Kidney epithelial cell (primary cell): Measurements from ENCODE around the gene CALY. TPM values are rescaled to one million over a fixed set of nuclear protein-coding genes. Genes with fewer than 3 reads are reported as not detected.

Experiments
- DNase-seq: peaks from one replicate; pipeline ENCODE4 v3.0.0-alpha.2; 2010; ENCODE audit warnings: low read depth
- H3K27me3 ChIP-seq: 2 replicates; pipeline ENCODE4 v1.6.0; 2011; ENCODE audit warnings: low read length; ENCODE audit not compliant: control insufficient read depth, insufficient read depth
- H3K36me3 ChIP-seq: 2 replicates; pipeline ENCODE4 v1.5.1; 2011; ENCODE audit warnings: low read length; ENCODE audit not compliant: control insufficient read depth, insufficient read depth
- H3K4me3 ChIP-seq: 2 replicates; pipeline ENCODE4 v1.5.1; 2011; ENCODE audit warnings: low read depth, mild to moderate bottlenecking, control low read depth, low read length
- total RNA-seq: library from RNA; depleted of rRNA; stranded (reverse); fragments of >200 nt; gene quantifications from 2 replicates; pipeline ENCODE4 v1.2.3, GENCODE V29; 2015
- TF ChIP-seq, protein P1 (sequence below): IDR thresholded peaks from 2 replicates; pipeline ENCODE4 v1.5.1; 2011; ENCODE audit warnings: mild to moderate bottlenecking, moderate library complexity, low read length, control low read depth, inconsistent platforms; ENCODE audit not compliant: insufficient read depth, poor library complexity, severe bottlenecking

Gene CALY
- total RNA-seq, 1 donor from 2014 or later = 0.96 TPM

DNA sequence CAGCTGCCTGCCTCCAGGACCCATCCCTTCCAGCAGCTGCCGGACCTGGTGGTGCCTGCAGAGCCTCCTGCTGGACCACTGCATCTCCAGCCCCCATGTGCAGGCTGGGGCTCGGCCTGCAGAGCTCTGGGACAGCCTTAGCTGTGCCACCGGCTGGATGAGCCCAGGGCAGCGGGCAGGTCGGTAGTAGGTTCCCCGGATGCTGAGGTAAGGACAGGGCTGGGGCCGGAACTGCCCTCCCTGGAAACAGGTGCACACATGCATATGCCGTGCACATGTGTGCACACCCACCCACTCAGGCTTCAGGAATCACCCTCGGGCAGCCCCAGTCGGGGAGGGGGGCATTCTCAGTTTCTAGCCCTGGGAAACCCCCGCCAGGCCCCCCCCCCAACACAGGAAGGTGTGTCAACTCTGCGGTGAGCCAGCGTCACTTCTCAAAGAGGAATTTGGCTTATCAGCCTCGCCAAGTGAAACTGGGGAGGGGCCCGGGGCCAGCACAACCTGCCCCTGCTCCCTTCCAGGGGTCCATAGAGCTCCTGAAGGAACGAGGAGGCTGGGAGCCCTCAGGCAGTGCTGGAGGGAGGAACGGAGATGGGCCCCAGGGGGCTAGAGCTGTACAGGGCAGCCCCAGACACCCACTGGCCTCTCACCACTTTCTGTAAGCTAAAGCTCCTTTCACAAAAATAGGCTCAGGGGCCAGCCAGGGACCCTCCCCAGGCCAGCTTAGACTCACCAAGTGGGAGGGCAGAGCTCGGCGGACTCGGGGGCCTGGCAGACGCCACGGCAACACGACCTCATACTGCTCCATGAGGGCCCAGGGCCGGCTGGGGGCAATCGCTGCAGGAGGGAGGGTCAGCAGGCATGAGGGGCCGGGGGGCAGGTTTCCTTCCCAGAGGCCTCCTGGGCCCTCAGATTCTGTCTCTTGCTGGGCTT is 61.7 kb downstream of the CALY start:
- no peak overlapping the region for H3K4me3 ChIP-seq
- TF ChIP-seq, protein P1, sequence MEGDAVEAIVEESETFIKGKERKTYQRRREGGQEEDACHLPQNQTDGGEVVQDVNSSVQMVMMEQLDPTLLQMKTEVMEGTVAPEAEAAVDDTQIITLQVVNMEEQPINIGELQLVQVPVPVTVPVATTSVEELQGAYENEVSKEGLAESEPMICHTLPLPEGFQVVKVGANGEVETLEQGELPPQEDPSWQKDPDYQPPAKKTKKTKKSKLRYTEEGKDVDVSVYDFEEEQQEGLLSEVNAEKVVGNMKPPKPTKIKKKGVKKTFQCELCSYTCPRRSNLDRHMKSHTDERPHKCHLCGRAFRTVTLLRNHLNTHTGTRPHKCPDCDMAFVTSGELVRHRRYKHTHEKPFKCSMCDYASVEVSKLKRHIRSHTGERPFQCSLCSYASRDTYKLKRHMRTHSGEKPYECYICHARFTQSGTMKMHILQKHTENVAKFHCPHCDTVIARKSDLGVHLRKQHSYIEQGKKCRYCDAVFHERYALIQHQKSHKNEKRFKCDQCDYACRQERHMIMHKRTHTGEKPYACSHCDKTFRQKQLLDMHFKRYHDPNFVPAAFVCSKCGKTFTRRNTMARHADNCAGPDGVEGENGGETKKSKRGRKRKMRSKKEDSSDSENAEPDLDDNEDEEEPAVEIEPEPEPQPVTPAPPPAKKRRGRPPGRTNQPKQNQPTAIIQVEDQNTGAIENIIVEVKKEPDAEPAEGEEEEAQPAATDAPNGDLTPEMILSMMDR = no peak
- DNase-seq = no peak
- peaks cover 12% of the 10 kb centered on the region for H3K27me3 ChIP-seq
- H3K36me3 ChIP-seq = peaks cover 2% of the 10 kb centered on the region

Other genes starting within 250 kb of the CALY start
- gene ADGRA1, start 249.0 kb downstream of the CALY start, total RNA-seq = not detected in 2 replicates
- gene KNDC1, start 176.7 kb downstream of the CALY start, total RNA-seq = 0.13 and 0.27 TPM in 2 replicates
- not detected in 2 replicates for gene UTF1, start 106.7 kb downstream of the CALY start, total RNA-seq
- gene VENTX, start 99.0 kb downstream of the CALY start, total RNA-seq = not detected in 2 replicates
- gene ADAM8, start 60.0 kb downstream of the CALY start, total RNA-seq = 78.4 and 123 TPM in 2 replicates
- gene TUBGCP2, start 28.0 kb downstream of the CALY start, total RNA-seq = 55.6 and 65.5 TPM in 2 replicates
- gene ZNF511, start 28.0 kb downstream of the CALY start, total RNA-seq = 20.3 and 45.7 TPM in 2 replicates
- gene PRAP1, start 10.5 kb upstream of the CALY start, total RNA-seq = not detected in 2 replicates
- 47.0 and 58.8 TPM in 2 replicates for gene FUOM, start 21.1 kb upstream of the CALY start, total RNA-seq
- gene ECHS1, start 36.5 kb upstream of the CALY start, total RNA-seq = 106 and 127 TPM in 2 replicates
- 4.3 and 6.4 TPM in 2 replicates for gene PAOX, start 42.4 kb upstream of the CALY start, total RNA-seq
- gene MTG1, start 57.3 kb upstream of the CALY start, total RNA-seq = 26.7 and 40.3 TPM in 2 replicates
- gene SPRN, start 87.7 kb upstream of the CALY start, total RNA-seq = 0.55 and 2.1 TPM in 2 replicates
- 0.14 TPM in 1 of 2 replicates, not detected in the other for gene SCART1, start 117.0 kb upstream of the CALY start, total RNA-seq
- 3.0 and 3.1 TPM in 2 replicates for gene CYP2E1, start 190.5 kb upstream of the CALY start, total RNA-seq
- gene SYCE1, start 228.7 kb upstream of the CALY start, total RNA-seq = 0.27 and 0.50 TPM in 2 replicates